ENCODE measurements around the gene SP3. TPM values are rescaled to one million over a fixed set of nuclear protein-coding genes. Genes with fewer than 3 reads are reported as not detected.

Gene SP3
- total RNA-seq, 1 donor from 2014 or later: 52.6 TPM

GRCh38 chr2:173999724-174000123 is 34.6 kb upstream of the SP3 start:
- Histone ChIP-seq H3K36me3 (ENCODE audit: control insufficient read depth, insufficient read depth, low read length) (no peaks in the 10 kb centered on the region), H3K4me3 (ENCODE audit: low read depth, low read length) (no peak overlapping the region), H3K27me3 (ENCODE audit: control insufficient read depth, insufficient read depth, low read length) (no peaks in the 10 kb centered on the region)
- DNase-seq (ENCODE audit: low read depth): no peak
- no peak for TF ChIP-seq CTCF (IDR thresholded peaks at IDR 0.05; ENCODE audit: insufficient read depth, low read length, poor library complexity, severe bottlenecking)

- Histone ChIP-seq H3K27me3 (ENCODE audit: control insufficient read depth, insufficient read depth, low read length) (no peaks in the 10 kb centered on the region), H3K4me3 (ENCODE audit: low read depth, low read length) (no peak overlapping the region), H3K36me3 (ENCODE audit: control insufficient read depth, insufficient read depth, low read length) (no peaks in the 10 kb centered on the region)
- DNase-seq (ENCODE audit: low read depth): no peak
- no peak for TF ChIP-seq CTCF (IDR thresholded peaks at IDR 0.05; ENCODE audit: insufficient read depth, low read length, poor library complexity, severe bottlenecking)
Observed at GRCh38 chr2:173999272-173999671, 34.1 kb upstream of the SP3 start.

- H3K36me3 ChIP-seq (ENCODE audit: control insufficient read depth, insufficient read depth, low read length): no peaks in the 10 kb centered on the region
- H3K4me3 ChIP-seq (ENCODE audit: low read depth, low read length): no peak overlapping the region
- no peak for TF ChIP-seq CTCF (IDR thresholded peaks at IDR 0.05; ENCODE audit: insufficient read depth, low read length, poor library complexity, severe bottlenecking)
- DNase-seq (ENCODE audit: low read depth): no peak
- H3K27me3 ChIP-seq (ENCODE audit: control insufficient read depth, insufficient read depth, low read length): no peaks in the 10 kb centered on the region
Observed at GRCh38 chr2:173998386-173998785, 33.2 kb upstream of the SP3 start.

- Histone ChIP-seq H3K4me3 (ENCODE audit: low read depth, low read length) (no peak overlapping the region), H3K27me3 (ENCODE audit: control insufficient read depth, insufficient read depth, low read length) (no peaks in the 10 kb centered on the region), H3K36me3 (ENCODE audit: control insufficient read depth, insufficient read depth, low read length) (no peaks in the 10 kb centered on the region)
- no peak for DNase-seq (ENCODE audit: low read depth)
- TF ChIP-seq CTCF (IDR thresholded peaks at IDR 0.05; ENCODE audit: insufficient read depth, low read length, poor library complexity, severe bottlenecking): no peak
Observed at GRCh38 chr2:173997753-173998152, 32.6 kb upstream of the SP3 start.

- Histone ChIP-seq H3K27me3 (ENCODE audit: control insufficient read depth, insufficient read depth, low read length) (no peaks in the 10 kb centered on the region), H3K4me3 (ENCODE audit: low read depth, low read length) (no peak overlapping the region), H3K36me3 (ENCODE audit: control insufficient read depth, insufficient read depth, low read length) (no peaks in the 10 kb centered on the region)
- no peak for DNase-seq (ENCODE audit: low read depth)
- no peak for TF ChIP-seq CTCF (IDR thresholded peaks at IDR 0.05; ENCODE audit: insufficient read depth, low read length, poor library complexity, severe bottlenecking)
Observed at GRCh38 chr2:173997269-173997668, 32.1 kb upstream of the SP3 start.

GRCh38 chr2:173996766-173997165 is 31.6 kb upstream of the SP3 start:
- no peaks in the 10 kb centered on the region for H3K36me3 ChIP-seq (ENCODE audit: control insufficient read depth, insufficient read depth, low read length)

More at GRCh38 chr2:173996766-173997165, 31.6 kb upstream of the SP3 start:
- DNase-seq (ENCODE audit: low read depth): no peak
- Histone ChIP-seq H3K27me3 (ENCODE audit: control insufficient read depth, insufficient read depth, low read length) (no peaks in the 10 kb centered on the region), H3K4me3 (ENCODE audit: low read depth, low read length) (no peak overlapping the region)
- no peak for TF ChIP-seq CTCF (IDR thresholded peaks at IDR 0.05; ENCODE audit: insufficient read depth, low read length, poor library complexity, severe bottlenecking)
